ENCODE data around the gene PKD2L2.
"Not testable (repeated sequence)": the region's sequence is repeated elsewhere in the genome, so short reads cannot be mapped to it uniquely, and the experiment has no call there.

Gene PKD2L2

GRCh38 chr5:137960141-137960540, 70.9 kb downstream of the PKD2L2 start:
- no peak for DNase-seq

- DNase-seq = no peak
Observed at GRCh38 chr5:137960819-137961218, 71.6 kb downstream of the PKD2L2 start.

GRCh38 chr5:137970384-137970783, 81.1 kb downstream of the PKD2L2 start:
- not testable (repeated sequence) for DNase-seq

GRCh38 chr5:137975208-137975607, 86.0 kb downstream of the PKD2L2 start:
- no peak for DNase-seq

GRCh38 chr5:137989419-137989818, 100.2 kb downstream of the PKD2L2 start:
- no peak for DNase-seq
